GM18526 (cell line): ENCODE measurements around the gene SLC25A44.

Source experiments
- POLR2A ChIP-seq: IDR thresholded peaks from 3 replicates; pipeline ENCODE4 v1.6.1; 2011; ENCODE audit not compliant: insufficient read length; ENCODE audit errors: extremely low read depth

The SLC25A44 gene

DNA sequence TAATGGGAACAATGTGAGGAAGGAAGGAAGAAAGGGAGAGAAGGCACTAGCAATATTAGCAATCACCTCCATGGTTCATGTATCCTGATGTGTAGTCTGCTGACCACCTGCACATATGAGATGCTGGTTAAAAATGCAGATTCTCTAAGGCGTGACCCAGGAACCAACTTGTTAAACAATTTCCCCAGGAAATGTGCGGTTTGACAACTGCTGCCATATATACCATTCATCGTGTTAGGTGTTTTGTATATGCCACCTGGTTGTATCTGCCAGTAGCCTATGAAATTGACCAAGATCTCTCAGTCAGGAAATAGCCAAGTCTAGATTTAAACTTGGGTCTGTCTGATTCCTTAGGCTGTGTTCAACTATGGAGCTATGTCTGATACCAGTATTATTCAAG, 36.4 kb upstream of the SLC25A44 start:
- peak; percentile 27 for TF ChIP-seq POLR2A

DNA sequence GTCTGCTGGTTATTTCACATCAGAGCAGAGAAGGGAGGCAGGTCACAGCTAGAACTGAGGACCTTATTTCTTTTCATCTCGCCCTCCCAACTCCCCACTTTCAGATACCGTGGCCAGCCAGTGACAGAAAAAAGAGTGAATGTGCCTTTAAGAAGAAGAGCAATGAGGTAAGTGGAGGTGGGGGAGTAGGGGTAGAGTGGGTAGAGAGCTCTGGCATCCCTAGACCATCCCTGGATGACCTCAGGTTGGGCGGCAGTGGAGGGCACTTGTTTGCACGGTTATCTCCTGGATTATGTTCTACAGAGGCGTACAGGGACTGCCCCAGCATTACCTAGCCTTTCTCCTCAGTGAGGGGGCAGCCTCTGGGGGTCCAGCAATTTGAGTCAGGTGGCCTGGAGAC, 35.9 kb upstream of the SLC25A44 start:
- no peak for TF ChIP-seq POLR2A

DNA sequence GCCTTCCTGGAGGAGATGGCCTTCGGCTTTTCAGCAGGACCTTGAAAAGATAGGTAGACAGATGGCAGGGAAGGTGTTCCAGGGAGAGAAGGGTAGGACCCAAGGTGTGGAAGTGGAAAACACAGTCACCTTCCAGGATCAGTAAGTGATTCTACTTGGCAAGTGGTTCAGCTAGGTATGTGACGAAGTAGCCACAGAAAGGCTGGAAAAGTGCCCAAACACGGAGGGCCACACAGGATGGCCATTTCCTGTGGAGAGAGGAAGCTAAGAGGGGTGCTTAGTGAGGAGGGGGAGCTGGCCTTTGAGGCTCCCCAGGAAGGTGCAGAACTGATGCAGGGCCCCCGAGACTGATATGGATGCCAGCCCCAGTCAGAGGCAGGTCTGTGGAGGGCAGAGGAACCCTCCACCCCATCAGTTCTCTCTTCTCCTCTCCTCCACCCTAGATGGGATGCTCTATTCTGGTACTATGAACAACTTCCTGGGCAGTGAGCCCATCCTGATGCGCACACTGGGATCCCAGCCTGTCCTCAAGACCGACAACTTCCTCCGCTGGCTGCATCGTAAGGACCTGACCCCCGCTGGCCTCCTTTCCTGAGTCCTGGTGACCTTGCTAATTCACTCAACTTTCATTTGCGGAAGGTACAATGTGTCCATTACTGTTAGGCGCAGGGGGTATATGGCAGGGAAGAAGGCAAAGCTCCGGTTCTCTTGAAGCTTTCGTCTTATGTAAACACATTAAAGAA, 33.7 kb upstream of the SLC25A44 start:
- no peak for TF ChIP-seq POLR2A

DNA sequence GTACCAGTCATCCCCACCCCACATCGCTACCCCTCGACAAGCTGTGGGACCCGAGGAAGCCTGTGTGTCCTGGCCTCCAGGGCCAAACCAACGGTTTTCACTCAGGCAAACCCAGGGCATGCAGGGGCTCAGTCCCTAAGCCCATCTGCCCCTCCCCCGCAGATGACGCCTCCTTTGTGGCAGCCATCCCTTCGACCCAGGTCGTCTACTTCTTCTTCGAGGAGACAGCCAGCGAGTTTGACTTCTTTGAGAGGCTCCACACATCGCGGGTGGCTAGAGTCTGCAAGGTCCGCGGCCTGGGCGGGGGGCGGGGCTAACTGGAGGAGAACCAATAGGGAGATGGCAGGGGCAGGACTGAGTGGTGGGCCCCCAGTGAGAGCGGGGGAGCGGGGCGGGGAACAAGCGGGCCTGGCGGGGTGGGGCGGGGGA, 33.1 kb upstream of the SLC25A44 start:
- no peak for TF ChIP-seq POLR2A

DNA sequence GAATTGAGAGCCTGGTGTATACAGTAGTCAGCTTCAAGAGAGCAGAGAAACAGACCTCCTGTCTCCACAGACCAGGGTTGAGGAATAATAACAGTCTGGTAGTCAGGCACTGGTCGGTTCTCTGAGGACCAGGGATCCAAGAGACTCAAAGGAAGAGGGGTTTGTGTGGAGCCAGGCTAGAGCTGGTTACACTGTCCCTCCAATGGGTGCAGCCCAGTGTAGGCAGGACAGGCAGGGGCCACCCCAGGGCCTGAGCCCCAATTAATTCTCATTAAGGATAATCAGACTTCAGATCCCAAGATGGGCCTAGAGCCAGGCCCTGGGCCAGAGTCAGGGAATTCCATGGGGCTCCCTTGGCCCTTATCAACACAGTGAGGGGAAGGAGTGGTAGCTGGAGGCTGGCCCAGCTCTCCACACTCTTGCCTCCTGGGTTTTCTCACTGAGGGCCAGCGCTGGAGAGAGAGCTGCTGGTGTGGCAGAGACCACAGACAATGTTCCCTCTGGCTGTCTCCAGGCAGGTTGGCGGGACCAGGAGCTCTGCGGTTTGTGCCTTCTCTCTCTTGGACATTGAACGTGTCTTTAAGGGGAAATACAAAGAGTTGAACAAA, 31.4 kb upstream of the SLC25A44 start:
- TF ChIP-seq POLR2A = no peak

DNA sequence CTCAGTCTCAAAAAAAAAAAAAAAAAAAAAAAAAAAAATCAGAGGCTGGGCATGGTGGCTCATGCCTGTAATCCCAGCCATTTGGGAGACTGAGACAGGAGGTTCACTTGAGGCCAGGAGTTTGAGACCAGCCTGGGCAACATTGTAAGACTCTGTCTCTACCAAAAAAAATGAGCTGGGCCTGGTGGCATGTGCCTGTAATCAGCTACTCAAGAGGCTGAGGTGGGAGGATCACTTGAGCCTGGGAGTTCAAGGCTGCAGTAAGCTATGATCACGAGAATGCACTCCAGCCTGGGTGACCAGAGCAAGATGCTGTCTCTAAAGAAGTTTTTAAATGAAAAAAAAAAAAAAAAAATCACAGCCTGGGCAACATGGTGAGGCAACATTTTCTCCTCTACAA, 30.2 kb upstream of the SLC25A44 start:
- no peak for TF ChIP-seq POLR2A

DNA sequence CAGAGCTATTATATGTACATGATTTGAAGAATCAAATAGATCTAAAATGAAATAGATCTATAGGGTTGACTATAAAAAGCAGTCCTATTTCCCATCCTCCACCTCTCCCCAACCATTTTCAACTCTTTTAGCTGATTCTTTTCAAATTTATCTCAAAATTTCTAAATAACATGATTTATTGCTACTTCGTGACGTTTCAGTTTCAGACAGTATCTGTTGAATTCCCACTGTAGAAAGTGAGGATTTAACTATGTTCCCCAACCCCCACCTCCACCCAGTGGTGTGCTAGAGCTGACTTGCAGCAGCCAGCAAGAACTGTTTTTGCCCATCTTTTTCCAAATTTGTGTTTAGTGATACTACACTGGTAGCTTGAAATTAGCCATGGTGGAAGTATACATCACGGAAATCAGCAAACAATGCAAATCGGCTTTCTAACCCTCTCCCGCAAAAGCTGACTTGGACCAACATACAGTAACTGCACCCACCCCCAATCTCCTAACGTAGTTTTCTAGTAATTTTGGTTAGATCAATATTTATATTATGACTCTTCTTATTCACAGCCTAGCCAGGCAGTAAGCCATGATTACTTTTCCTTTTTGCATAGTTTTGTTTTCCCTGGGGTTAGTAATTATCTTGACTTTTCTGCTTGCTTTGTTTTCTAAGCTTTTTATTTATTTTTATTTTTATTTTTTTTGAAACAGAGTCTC, 29.6 kb upstream of the SLC25A44 start:
- TF ChIP-seq POLR2A = no peak

DNA sequence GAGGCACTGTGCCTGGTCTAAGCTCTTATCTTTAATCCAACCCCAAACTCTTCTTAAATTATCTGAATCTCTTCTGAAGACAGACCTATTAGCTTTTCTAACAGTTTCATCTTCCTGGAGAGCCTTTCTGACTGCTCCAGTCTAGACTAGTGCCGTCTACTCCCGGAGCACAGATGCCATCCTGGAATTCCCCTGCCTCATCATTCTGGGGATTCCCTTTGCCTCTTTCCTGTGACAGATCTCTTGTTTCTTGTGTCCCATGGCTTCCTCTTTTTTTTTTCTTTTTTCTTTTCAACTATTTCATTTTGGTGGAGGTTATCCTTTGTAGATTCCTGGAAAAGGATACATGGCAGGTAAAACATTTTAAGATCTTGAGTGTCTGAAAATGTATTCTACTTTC, 28.8 kb upstream of the SLC25A44 start:
- no peak for TF ChIP-seq POLR2A

DNA sequence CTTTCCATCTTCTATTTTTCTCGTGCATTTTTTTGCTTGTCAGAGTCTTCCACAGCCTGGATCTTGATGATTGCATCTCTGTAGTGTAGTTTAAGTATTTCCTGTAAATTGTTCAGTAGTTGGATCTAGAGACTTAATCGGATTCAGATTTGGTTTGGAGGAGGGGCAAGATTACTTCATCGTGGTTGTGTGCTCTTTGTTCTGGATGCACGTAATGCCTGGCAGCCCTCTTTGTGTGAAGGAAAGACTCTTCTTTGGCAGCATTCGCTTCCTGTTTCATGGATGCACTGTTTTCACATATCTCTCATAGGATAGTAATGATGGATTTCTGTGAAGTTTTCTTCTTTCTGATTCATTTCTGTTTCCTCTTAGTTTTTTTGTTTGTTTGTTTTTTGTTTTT, 26.4 kb upstream of the SLC25A44 start:
- TF ChIP-seq POLR2A = no peak

DNA sequence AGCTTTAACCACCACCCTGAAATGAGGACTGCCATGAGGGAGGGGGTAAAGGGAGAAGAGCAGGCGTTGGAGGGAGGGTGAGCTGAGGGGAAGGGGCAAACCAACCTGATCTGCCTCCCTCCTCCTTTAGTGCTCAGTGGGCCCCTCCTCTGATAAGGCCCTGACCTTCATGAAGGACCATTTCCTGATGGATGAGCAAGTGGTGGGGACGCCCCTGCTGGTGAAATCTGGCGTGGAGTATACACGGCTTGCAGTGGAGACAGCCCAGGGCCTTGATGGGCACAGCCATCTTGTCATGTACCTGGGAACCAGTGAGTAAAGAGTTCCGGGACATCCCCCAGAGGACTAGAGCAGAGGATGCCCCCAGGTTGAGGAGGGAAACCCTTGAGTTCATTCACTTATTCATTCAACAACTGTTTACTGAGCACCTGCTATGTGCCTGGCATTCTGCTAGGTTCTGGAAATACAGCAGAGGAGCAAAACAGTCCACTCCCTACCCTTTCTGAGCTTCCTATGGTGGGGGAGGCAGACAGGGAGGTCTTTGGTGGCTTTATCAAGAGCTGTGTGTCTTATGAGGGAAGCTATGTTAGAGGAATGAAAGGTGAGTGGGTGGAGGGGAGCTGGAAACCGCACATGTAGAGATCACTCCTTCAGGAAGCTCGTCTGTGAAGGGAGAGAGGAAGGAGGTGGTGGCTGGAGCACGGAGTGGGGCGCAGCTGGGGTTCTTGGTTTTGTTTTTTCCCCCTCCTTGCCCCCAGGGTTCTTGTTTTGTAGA, 21.0 kb upstream of the SLC25A44 start:
- TF ChIP-seq POLR2A = no peak

DNA sequence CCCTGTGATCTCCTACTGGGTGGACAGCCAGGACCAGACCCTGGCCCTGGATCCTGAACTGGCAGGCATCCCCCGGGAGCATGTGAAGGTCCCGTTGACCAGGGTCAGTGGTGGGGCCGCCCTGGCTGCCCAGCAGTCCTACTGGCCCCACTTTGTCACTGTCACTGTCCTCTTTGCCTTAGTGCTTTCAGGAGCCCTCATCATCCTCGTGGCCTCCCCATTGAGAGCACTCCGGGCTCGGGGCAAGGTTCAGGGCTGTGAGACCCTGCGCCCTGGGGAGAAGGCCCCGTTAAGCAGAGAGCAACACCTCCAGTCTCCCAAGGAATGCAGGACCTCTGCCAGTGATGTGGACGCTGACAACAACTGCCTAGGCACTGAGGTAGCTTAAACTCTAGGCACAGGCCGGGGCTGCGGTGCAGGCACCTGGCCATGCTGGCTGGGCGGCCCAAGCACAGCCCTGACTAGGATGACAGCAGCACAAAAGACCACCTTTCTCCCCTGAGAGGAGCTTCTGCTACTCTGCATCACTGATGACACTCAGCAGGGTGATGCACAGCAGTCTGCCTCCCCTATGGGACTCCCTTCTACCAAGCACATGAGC, 17.2 kb upstream of the SLC25A44 start:
- no peak for TF ChIP-seq POLR2A

DNA sequence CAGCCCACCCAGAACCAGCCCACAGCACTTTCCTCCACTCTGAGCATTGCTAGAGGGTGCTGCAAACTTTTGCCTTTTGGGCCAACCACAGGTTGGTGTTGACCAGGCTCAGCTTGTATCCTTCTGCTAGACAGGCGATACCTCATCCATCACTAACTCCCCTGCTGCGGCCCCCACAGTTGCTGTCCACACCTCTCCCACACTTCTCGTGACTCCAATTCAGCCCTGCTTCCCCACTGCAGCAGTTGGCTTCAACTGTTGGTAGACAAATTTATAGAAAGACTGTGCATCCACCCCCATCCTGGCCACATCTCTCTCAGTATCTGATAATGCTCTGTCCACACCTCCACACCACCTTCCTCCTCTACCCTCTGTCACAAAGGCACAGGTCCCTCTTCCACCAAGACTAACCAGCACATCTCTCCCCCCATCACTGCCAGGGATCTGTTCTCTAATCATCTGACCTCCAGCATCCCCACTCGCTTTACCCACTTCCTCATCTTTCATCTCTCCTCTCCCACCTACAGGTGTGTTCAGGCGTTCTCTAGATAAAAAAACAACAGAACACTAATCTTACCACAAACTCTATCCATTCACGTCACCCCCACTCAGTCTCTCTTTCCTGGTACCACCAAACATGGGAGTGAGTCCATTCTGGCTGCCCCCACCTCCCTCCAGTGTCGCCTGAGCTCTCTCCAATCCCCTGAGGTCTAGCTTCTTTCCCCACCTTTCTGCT, 15.8 kb upstream of the SLC25A44 start:
- no peak for TF ChIP-seq POLR2A

DNA sequence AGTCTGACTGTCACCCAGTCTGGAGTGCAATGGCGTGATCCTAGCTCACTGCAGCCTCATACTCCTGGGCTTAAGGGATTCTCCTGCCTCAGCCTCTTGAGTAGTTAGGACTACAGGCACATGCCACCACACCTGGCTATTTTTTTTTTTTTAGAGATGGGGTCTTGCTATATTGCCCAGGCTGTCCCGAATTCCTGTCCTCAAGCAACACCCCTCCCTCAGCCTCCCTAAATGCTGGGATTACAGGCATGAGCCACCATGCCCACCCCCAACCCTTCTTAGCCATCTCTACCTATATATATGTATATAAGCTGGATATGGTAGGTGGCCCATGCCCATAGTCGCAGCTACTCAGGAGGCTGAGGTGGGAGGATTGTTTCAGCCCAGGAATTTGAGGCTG, 13.4 kb upstream of the SLC25A44 start:
- no peak for TF ChIP-seq POLR2A

DNA sequence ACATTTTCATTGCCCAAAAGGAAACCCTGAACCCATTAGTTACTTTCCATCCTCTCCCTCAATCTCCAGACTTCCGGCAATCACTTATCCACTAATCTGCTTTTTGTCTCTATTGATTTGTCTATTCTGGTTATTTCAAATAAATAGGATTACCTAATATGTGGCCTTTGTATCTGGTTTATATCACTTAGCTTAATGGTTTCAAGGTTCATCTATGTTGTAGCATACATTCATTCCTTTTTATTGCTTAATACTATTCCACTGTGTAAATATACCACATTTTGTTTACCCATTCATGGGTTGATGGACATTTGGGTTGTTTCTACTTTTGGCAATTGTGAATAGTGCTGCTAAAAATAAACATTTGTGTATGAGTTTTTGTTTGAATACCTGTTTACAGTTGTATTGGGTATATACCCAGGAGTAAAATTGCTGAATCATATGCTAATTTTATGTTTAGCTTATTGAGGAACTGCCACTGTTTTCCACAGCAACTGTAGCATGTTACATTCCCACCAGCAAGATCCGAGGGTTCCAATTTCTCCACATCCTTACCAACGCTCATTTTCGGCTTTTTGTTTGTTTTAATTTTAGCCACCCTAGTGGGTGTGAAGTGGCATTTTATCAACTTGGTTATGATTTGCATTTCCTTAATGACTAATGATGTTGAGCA, 2.5 kb upstream of the SLC25A44 start:
- TF ChIP-seq POLR2A = no peak
